Heart left ventricle (tissue), 13 donors: Measurements from ENCODE around the gene GCLM.

ENCODE experiments used
- POLR2A ChIP-seq, 2 donors: fragments of 450-650 bp; IDR thresholded peaks; one replicate each; pipeline ENCODE4 v1.6.1; 2017; ENCODE audit warnings: antibody characterized with exemption in 2 of 2, mild to moderate bottlenecking in 2 of 2, moderate library complexity in 2 of 2
- TF ChIP-seq, protein P1 (sequence below), 12 donors: fragments of 200-600 bp; sonication (generic) in 4 of 12; IDR thresholded peaks; one replicate each; pipeline versions ENCODE4 v1.5.0 to v1.8.0; 2018 to 2022; ENCODE audit warnings: antibody characterized with exemption in 12 of 12, mild to moderate bottlenecking in 5 of 12
- donor health status: ischemic (EF 13 %, LVEDD 7.1; RV severe dilation, severe dysfunction).
- donor health status: DM: no; HTN: yes; CAD: no.
- donor health status: DM: no; HTN: no; CAD: no.
- donor health status: ischemic (EF 25% LVEDD 6.9; RV normal size, moderate dysfunction).
- donor health status: ischemic (EF 25% LVEDD 5.7; RV mildly dilated, moderate dysfunction).
- donor health status: ischemic (EF 35%, LVEDD 5.7; RV mildly dilated, moderate dysfunction).
- donor health status: nonischemic (EF 11% LVEDD 7.7; RV severe dilation, severe dysfunction).
- donor health status: DM: yes; HTN: yes; CAD: no.
- donor health status: PGD.
- donor health status: ischemic (EF 29% LVEDD 5.4; RV normal size, mild dysfunction).
- donor health status: nonischemic (EF 23%, LVEDD 6.1; RV moderate dilation, normal function).

DNA sequence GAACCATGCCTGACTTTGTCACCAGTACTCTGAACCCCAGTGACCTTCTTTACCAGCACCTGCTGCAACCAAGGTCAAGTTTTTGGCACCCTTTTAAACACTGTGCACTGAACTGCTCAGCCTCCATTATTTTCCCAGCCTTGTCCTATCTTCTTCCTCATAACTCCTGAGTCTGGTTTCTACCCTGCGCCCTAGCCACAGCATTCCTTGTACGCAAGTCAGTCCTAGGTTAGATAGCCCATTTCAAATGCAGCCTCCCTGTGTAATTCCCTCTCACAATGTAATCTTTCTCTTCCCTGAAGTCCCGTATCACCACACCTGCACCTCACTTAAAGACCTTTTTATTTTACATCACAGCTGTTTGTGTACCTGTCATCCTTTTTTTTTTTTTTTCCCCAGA, 67.5 kb downstream of the GCLM start:
- TF ChIP-seq, protein P1, sequence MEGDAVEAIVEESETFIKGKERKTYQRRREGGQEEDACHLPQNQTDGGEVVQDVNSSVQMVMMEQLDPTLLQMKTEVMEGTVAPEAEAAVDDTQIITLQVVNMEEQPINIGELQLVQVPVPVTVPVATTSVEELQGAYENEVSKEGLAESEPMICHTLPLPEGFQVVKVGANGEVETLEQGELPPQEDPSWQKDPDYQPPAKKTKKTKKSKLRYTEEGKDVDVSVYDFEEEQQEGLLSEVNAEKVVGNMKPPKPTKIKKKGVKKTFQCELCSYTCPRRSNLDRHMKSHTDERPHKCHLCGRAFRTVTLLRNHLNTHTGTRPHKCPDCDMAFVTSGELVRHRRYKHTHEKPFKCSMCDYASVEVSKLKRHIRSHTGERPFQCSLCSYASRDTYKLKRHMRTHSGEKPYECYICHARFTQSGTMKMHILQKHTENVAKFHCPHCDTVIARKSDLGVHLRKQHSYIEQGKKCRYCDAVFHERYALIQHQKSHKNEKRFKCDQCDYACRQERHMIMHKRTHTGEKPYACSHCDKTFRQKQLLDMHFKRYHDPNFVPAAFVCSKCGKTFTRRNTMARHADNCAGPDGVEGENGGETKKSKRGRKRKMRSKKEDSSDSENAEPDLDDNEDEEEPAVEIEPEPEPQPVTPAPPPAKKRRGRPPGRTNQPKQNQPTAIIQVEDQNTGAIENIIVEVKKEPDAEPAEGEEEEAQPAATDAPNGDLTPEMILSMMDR (IDR thresholded peaks at IDR 0.05) = no peak
- TF ChIP-seq POLR2A (IDR thresholded peaks at IDR 0.05) = no peak
